Adipocyte (in vitro differentiated cells): ENCODE results near the gene STRADB.
A peak's percentile ranks its signal among the peaks of the same experiment; 100 is the strongest.

Source experiments
- DNase-seq: peaks from one replicate; pipeline ENCODE4 v3.0.0-alpha.2; 2015; ENCODE audit warnings: low read depth
- H3K27me3 ChIP-seq: replicated peaks from 2 replicates; pipeline ENCODE4 v1.7.0; 2013; ENCODE audit warnings: mild to moderate bottlenecking, low read length, moderate library complexity; ENCODE audit not compliant: control insufficient read depth, insufficient read depth
- H3K36me3 ChIP-seq: 2 replicates; pipeline ENCODE4 v1.7.0; 2013; ENCODE audit warnings: low read length, mild to moderate bottlenecking, moderate library complexity; ENCODE audit not compliant: control insufficient read depth, insufficient read depth, severe bottlenecking
- H3K4me1 ChIP-seq: 2 replicates; pipeline ENCODE4 v1.7.0; 2013; ENCODE audit warnings: mild to moderate bottlenecking, low read length, moderate library complexity; ENCODE audit not compliant: control insufficient read depth, insufficient read depth
- H3K4me3 ChIP-seq: 2 replicates; pipeline ENCODE4 v1.7.0; 2013; ENCODE audit warnings: mild to moderate bottlenecking, low read length, moderate library complexity
- H3K9ac ChIP-seq: 2 replicates; pipeline ENCODE4 v1.7.0; 2013; ENCODE audit warnings: mild to moderate bottlenecking, low read length, moderate library complexity
- H3K9me3 ChIP-seq: 2 replicates; pipeline ENCODE4 v1.7.0; 2013; ENCODE audit warnings: mild to moderate bottlenecking, low read length, moderate library complexity; ENCODE audit not compliant: control insufficient read depth

The STRADB gene

GRCh38 chr2:201450954-201451291 is 617 bp upstream of the STRADB start:
- no peak for DNase-seq
- peak overlapping the region; percentile 94 for H3K9ac ChIP-seq

GRCh38 chr2:201452058-201452921 is 750 bp downstream of the STRADB start:
- peak overlapping the region; percentile 94 for H3K9ac ChIP-seq
- H3K9me3 ChIP-seq = no peaks in the 10 kb centered on the region
- peak overlapping the region; percentile 100 for H3K4me3 ChIP-seq
- H3K4me1 ChIP-seq = peaks cover 23% of the 10 kb centered on the region
- peak; percentile 49 for DNase-seq
- H3K36me3 ChIP-seq = no peaks in the 10 kb centered on the region
- H3K27me3 ChIP-seq = no peaks in the 10 kb centered on the region

More at GRCh38 chr2:201450954-201451291, 617 bp upstream of the STRADB start:
- no peaks in the 10 kb centered on the region for H3K36me3 ChIP-seq
- peaks cover 23% of the 10 kb centered on the region for H3K4me1 ChIP-seq
- peak overlapping the region; percentile 100 for H3K4me3 ChIP-seq
- H3K27me3 ChIP-seq = no peaks in the 10 kb centered on the region
- no peaks in the 10 kb centered on the region for H3K9me3 ChIP-seq

DNA sequence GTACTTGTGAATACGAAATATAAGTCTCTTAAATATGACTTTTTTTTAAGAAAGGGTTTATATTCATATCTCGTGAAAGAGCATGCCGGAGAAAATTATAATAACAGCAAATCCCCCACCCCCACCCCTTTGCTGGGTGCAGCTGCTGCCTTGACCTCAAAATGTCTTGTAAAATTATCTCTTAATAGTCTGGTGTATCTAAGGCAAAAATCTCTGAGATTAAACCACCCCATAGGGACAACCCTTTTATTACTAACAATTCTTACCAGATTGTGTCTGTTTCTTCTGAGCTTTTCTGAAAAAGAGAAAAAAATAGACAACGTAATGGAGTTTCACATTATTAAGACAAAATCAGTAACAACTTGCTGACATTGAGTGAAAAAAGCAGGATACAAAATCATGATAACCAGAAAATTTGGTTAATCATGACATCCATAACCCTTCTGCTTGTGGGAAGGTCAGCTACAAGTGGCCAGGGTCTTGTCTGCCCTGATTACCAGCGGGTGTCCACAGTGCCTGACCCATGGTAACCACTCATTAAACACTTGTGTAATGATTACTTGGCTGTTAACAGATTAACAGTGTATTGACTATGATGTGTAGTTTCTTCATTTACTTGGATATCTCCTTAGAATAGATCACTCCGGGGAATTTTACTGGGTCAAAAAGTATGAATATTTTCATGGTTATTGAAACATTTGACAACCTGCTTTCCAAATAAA is 1.5 kb downstream of the STRADB start:
- Histone ChIP-seq H3K4me3 (peak overlapping the region; percentile 100), H3K36me3 (peaks cover 2% of the 10 kb centered on the region), H3K27me3 (no peaks in the 10 kb centered on the region), H3K9ac (peak overlapping the region; percentile 94), H3K9me3 (no peaks in the 10 kb centered on the region), H3K4me1 (peaks cover 21% of the 10 kb centered on the region)
- DNase-seq = no peak

DNA sequence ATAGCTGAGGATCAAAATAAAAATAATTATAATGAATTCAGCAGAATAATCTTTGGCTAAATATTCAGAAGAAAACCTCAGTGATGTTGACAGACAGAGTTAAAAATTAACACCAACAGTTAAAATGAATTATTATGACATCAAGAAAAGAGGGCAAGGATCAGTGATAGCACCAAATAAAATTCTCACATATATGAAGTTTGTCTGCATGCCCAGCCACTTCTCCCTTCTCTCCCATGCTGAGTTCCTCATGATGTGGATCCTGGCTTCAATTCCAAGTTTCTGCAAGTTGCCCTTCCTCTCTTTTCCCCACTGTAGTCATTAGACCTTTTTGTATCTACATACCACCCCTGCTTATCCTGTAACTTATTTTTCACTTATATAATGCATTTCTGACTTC is 6.8 kb downstream of the STRADB start:
- H3K4me3 ChIP-seq = no peak overlapping the region
- H3K9ac ChIP-seq = no peak overlapping the region
- peaks cover 3% of the 10 kb centered on the region for H3K4me1 ChIP-seq
- peaks cover 46% of the 10 kb centered on the region for H3K36me3 ChIP-seq
- H3K9me3 ChIP-seq = peaks cover 4% of the 10 kb centered on the region
- no peaks in the 10 kb centered on the region for H3K27me3 ChIP-seq
- no peak for DNase-seq

DNA sequence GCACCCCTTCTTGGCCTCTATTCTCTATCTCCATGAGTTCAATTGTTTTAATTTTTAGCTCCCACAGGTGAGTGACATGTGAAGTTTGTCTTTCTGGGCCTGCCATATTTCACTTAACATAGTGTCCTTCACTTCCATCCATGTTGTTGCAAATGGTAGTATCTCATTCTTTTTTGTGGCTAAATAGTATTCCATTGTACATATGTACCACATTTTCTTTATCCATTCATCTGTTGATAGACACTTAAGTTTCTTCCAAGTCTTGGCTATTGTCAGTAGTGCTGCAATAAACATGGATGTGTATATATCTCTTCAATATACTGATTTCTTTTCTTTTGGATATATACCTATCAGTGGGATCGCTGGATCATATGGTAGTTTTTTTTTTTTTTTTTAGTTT is 9.0 kb downstream of the STRADB start:
- Histone ChIP-seq H3K27me3 (no peaks in the 10 kb centered on the region), H3K9me3 (peaks cover 4% of the 10 kb centered on the region), H3K4me1 (peaks cover 6% of the 10 kb centered on the region), H3K4me3 (no peak overlapping the region), H3K36me3 (peaks cover 55% of the 10 kb centered on the region), H3K9ac (no peak overlapping the region)
- DNase-seq = no peak

- Histone ChIP-seq H3K4me1 (peaks cover 26% of the 10 kb centered on the region), H3K9me3 (peaks cover 4% of the 10 kb centered on the region), H3K4me3 (no peak overlapping the region), H3K9ac (no peak overlapping the region), H3K27me3 (no peaks in the 10 kb centered on the region), H3K36me3 (peaks cover 49% of the 10 kb centered on the region)
- DNase-seq = no peak
Measured at GRCh38 chr2:201464547-201464946, 13.0 kb downstream of the STRADB start.

GRCh38 chr2:201465524-201465971 is 14.0 kb downstream of the STRADB start:
- H3K36me3 ChIP-seq = peaks cover 49% of the 10 kb centered on the region
- H3K4me1 ChIP-seq = peaks cover 26% of the 10 kb centered on the region
- H3K9me3 ChIP-seq = peaks cover 4% of the 10 kb centered on the region
- peak overlapping the region; percentile 18 for H3K9ac ChIP-seq
- H3K4me3 ChIP-seq = no peak overlapping the region
- no peaks in the 10 kb centered on the region for H3K27me3 ChIP-seq
- peak; percentile 51 for DNase-seq

DNA sequence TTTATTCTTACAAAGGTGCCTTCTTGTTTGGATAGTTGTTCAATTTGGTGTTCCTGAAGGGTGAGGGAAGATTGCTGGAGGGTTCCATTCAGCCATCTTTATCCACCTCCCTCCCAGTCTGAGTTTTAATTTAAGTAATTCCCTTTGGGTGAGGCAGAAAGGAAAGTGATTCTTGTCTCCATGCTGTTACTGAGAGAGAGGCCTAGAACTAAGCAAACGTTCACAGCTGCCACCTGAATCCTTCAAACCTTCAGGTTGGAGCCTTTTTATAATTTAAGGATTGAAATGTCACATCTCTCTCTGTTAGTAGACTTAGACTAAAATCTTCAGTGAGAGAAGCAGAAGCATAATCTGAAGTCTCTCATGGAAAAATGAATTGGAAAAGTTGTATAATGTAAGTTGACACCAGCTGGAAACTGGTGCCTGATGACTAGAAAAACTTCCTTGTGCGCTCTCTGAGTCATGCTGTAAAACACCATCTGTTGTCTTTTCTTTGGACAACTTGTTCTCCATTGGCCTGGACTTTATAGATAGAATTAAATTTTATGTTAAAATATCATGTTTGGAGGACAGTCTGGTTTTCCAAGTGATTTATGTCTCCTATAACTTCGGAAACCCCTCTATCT is 14.6 kb downstream of the STRADB start:
- Histone ChIP-seq H3K36me3 (peaks cover 49% of the 10 kb centered on the region), H3K4me3 (no peak overlapping the region)
- DNase-seq = peak; percentile 89

GRCh38 chr2:201467666-201468065 is 16.1 kb downstream of the STRADB start:
- H3K4me1 ChIP-seq = peaks cover 31% of the 10 kb centered on the region
- H3K9me3 ChIP-seq = no peaks in the 10 kb centered on the region
- no peaks in the 10 kb centered on the region for H3K27me3 ChIP-seq
- H3K4me3 ChIP-seq = no peak overlapping the region
- peaks cover 41% of the 10 kb centered on the region for H3K36me3 ChIP-seq
- peak; percentile 32 for DNase-seq
- H3K9ac ChIP-seq = no peak overlapping the region

More for the DNA sequence above, 14.6 kb downstream of the STRADB start:
- Histone ChIP-seq H3K27me3 (no peaks in the 10 kb centered on the region), H3K9ac (peak overlapping the region; percentile 18), H3K9me3 (peaks cover 4% of the 10 kb centered on the region), H3K4me1 (peaks cover 26% of the 10 kb centered on the region)

DNA sequence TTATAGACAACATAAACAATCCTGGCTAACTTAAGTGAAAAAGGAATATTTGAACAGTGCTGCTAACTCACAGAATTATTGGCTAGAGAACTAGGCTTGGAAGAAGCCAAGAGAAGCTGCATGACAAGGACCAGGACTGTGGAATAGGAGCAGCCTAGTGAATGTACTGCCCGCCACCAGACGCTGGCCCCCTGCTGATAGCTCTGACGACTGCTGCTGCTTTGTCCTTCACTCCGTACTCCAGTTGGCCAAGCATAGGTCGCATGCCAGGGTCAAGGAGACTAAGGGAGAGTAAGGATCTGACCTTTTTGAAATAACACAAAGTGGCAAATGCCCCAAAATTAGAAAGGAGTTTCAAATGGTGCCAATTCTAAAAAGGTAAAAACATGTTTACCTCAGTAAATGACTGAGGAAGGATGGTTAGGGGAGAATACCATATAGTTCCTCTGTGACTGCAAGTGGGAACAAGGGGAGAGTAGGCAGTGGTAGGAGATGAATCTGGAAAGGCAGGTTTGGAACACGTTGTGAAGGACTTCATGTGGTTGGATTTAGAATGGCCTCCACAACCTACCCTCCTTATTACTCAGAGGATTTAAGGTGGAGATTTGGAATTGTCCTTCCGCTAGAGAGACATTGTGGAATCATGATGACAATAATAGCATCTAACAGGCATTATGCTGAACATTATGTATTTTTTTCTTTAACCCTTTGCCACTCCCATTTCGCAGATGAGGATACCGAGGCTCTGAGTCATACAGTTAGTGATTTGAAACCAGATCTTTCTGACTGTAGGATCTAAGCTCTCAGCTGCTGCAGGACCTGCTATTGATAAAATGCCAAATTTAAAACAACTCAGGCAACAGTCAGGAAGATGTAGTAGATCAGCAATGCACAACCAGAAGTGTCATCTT is 19.5 kb downstream of the STRADB start:
- peak; percentile 38 for DNase-seq
- H3K9ac ChIP-seq = no peak overlapping the region

More for the DNA sequence above, 19.5 kb downstream of the STRADB start:
- Histone ChIP-seq H3K4me3 (no peak overlapping the region), H3K36me3 (peaks cover 61% of the 10 kb centered on the region), H3K4me1 (peaks cover 19% of the 10 kb centered on the region), H3K27me3 (no peaks in the 10 kb centered on the region), H3K9me3 (no peaks in the 10 kb centered on the region)
